ENCODE results near the gene MRPS11. TPM values are rescaled to one million over a fixed set of nuclear protein-coding genes. Genes with fewer than 3 reads are reported as not detected.
"Not testable (repeated sequence)": the region's sequence is repeated elsewhere in the genome, so short reads cannot be mapped to it uniquely, and the experiment has no call there.

The MRPS11 gene
- total RNA-seq, 4 donors from 2014 or later, result 24.3 to 48.5 (median 43.5) TPM

- no peak for ATAC-seq (ENCODE audit: low FRiP score)
- TF ChIP-seq CTCF (IDR thresholded peaks at IDR 0.05), result no peak
- DNase-seq (ENCODE audit: low spot score), result no peak
These were observed 51.4 kb downstream of the MRPS11 start for GRCh38 chr15:88518903-88519302.

GRCh38 chr15:88524094-88524493 lies 56.6 kb downstream of the MRPS11 start:
- DNase-seq (ENCODE audit: low spot score); ATAC-seq (ENCODE audit: low FRiP score): not testable (repeated sequence)

GRCh38 chr15:88525418-88525817 lies 57.9 kb downstream of the MRPS11 start:
- DNase-seq (ENCODE audit: low spot score) (no peak), ATAC-seq (ENCODE audit: low FRiP score) (no peak)
- no peak for TF ChIP-seq CTCF (IDR thresholded peaks at IDR 0.05)

- DNase-seq (ENCODE audit: low spot score) (no peak), ATAC-seq (ENCODE audit: low FRiP score) (no peak)
- no peak for TF ChIP-seq CTCF (IDR thresholded peaks at IDR 0.05)
These were observed 58.9 kb downstream of the MRPS11 start for GRCh38 chr15:88526247-88526879.

GRCh38 chr15:88529021-88529630 lies 61.6 kb downstream of the MRPS11 start:
- DNase-seq (ENCODE audit: low spot score) (no peak), ATAC-seq (ENCODE audit: low FRiP score) (no peak)
- TF ChIP-seq CTCF (IDR thresholded peaks at IDR 0.05), result no peak

Other genes with a start within 250 kb of the MRPS11 start
- gene NTRK3, start 211.0 kb upstream of the MRPS11 start, total RNA-seq, result 1 to 10 TPM in 3 of 4 donors, under 1 TPM in 1; 0.75 to 5.2 (median 3.6) TPM
- gene MRPL46, start 320 bp upstream of the MRPS11 start, total RNA-seq, result 10 to 100 TPM; 26.5 to 45.9 (median 36.5) TPM
- 1 to 10 TPM; 4.1 to 8.7 (median 6.7) TPM for gene DET1, start 79.0 kb downstream of the MRPS11 start, total RNA-seq
- gene AEN, start 153.6 kb downstream of the MRPS11 start, total RNA-seq, result 10 to 100 TPM in 3 of 4 donors, 1 to 10 TPM in 1; 7.6 to 60.2 (median 25.2) TPM
- 10 to 100 TPM; 21.3 to 41.0 (median 27.8) TPM for gene ISG20, start 171.3 kb downstream of the MRPS11 start, total RNA-seq

Measured in omental fat pad (tissue), 4 donors.